Ishikawa (cell line): ENCODE measurements around the gene ELOVL6.

Experiments used
- NFIC ChIP-seq: IDR thresholded peaks from 2 replicates; pipeline ENCODE4 v1.6.1; 2012
- RAD21 ChIP-seq: IDR thresholded peaks from 2 replicates; pipeline ENCODE4 v1.6.1; 2012; ENCODE audit warnings: low read depth
- TAF1 ChIP-seq: IDR thresholded peaks from 2 replicates; pipeline ENCODE4 v1.6.1; 2012; ENCODE audit warnings: low read depth, mild to moderate bottlenecking
- TEAD4 ChIP-seq: IDR thresholded peaks from 2 replicates; pipeline ENCODE4 v1.6.1; 2012
- TF ChIP-seq, protein P1 (sequence below): IDR thresholded peaks from 2 replicates; pipeline ENCODE4 v1.6.1; 2012

DNA sequence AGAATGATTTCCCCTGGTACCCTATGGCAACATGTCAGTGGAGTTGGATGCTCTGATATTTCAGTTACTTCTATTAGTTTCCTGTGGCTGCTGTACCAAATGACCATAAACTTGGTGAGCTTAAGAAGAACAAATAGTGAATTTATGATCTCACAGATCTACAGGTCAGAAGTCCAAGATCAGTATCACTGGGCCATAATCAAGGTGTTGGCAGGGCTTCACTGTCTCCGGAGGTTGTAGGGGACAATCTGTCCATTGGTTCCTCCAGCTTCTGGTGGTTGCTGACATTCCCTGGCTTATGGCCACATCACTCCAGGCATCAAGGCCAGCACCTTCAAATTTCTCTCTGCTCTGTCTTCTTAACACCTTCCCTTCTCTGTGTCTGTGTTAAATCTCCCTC lies 37.9 kb upstream of the ELOVL6 start:
- TF ChIP-seq NFIC, result no peak
- no peak for TF ChIP-seq TEAD4
- TF ChIP-seq TAF1, result no peak
- TF ChIP-seq RAD21, result no peak
- TF ChIP-seq, protein P1, sequence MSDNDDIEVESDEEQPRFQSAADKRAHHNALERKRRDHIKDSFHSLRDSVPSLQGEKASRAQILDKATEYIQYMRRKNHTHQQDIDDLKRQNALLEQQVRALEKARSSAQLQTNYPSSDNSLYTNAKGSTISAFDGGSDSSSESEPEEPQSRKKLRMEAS, result no peak
